K562 (cell line): ENCODE results near the gene MMP11. TPM values are rescaled to one million over a fixed set of nuclear protein-coding genes. Genes with fewer than 3 reads are reported as not detected.

Experiments used
- BMI1 ChIP-seq: fragments of 150-350 bp; IDR thresholded peaks from 2 replicates; pipeline ENCODE4 v1.6.1; 2014; ENCODE audit warnings: low read length
- BRF1 ChIP-seq: IDR thresholded peaks from 3 replicates; pipeline ENCODE4 v1.6.1; 2011; ENCODE audit warnings: borderline replicate concordance, mild to moderate bottlenecking; ENCODE audit not compliant: insufficient read length; ENCODE audit errors: extremely low read depth
- GTF2F1 ChIP-seq: IDR thresholded peaks from 2 replicates; pipeline ENCODE4 v1.6.1; 2011; ENCODE audit warnings: low read depth, low read length, improper control_type of control experiment
- HDAC2 ChIP-seq: fragments of 450-650 bp; IDR thresholded peaks from 2 replicates; pipeline ENCODE4 v1.6.1; 2016; ENCODE audit warnings: mild to moderate bottlenecking
- MAFK ChIP-seq: IDR thresholded peaks from 2 replicates; pipeline ENCODE4 v1.6.1; 2011; ENCODE audit warnings: low read length, improper control_type of control experiment
- MEIS2 ChIP-seq: fragments of 450-650 bp; IDR thresholded peaks from 2 replicates; pipeline ENCODE4 v1.6.1; 2014; ENCODE audit warnings: mild to moderate bottlenecking; ENCODE audit not compliant: partially characterized antibody
- NBN ChIP-seq: fragments of 450-650 bp; IDR thresholded peaks from 2 replicates; pipeline ENCODE4 v1.6.1; 2016; ENCODE audit warnings: low read depth, mild to moderate bottlenecking
- RBM22 ChIP-seq: fragments of 200-400 bp; formaldehyde crosslinking; IDR thresholded peaks from 2 replicates; pipeline ENCODE4 v1.6.1; 2018; ENCODE audit warnings: low read length, low read depth; ENCODE audit not compliant: poor library complexity, severe bottlenecking
- SMARCE1 ChIP-seq: fragments of 450-650 bp; IDR thresholded peaks from 2 replicates; pipeline ENCODE4 v1.7.1; 2016; ENCODE audit warnings: mild to moderate bottlenecking
- ZNF707 ChIP-seq: fragments of 250-450 bp; sonication (Bioruptor Pico); conservative IDR thresholded peaks from 2 replicates; pipeline ENCODE4 v1.8.0; 2022; ENCODE audit warnings: inconsistent platforms, mild to moderate bottlenecking, moderate library complexity
- ZNF79 ChIP-seq: fragments of 250-450 bp; sonication (Bioruptor Pico); IDR thresholded peaks from 2 replicates; pipeline ENCODE4 v1.4.0; 2020; ENCODE audit warnings: low read depth, mild to moderate bottlenecking, moderate library complexity
- polyA plus RNA-seq, 8 experiments: library from polyadenylated mRNA; depleted of rRNA in 4 of 8; stranded (reverse) in 5 of 8; unstranded in 3 of 8; fragments of >200 nt; fragmentation: Nextera tagmentation in 2 of 8; fragmentation: Illumina TruSeq in 1 of 8; extraction: Ambion mirVana in 2 of 8; extraction: Trizol in 1 of 8; gene quantifications; 2 replicates each; pipeline versions ENCODE4 v1.2.1 to v1.2.3, GENCODE V29; 2011 to 2014; ENCODE audit warnings: inconsistent platforms in 1 of 8, missing spikeins in 1 of 8
- total RNA-seq, 7 experiments: library from RNA; depleted of rRNA in 6 of 7; stranded (reverse); fragments of >200 nt in 6 of 7; fragmentation: Illumina TruSeq in 2 of 7; extraction: Trizol in 2 of 7; gene quantifications; 2 replicates each; pipeline versions ENCODE4 v1.2.1 to v1.2.3, GENCODE V29; 2011 to 2021; ENCODE audit warnings: low replicate concordance in 1 of 7
- TF ChIP-seq, protein P1 (sequence below): sonication (generic); formaldehyde crosslinking; IDR thresholded peaks from 2 replicates; pipeline ENCODE4 v1.8.1; 2022; ENCODE audit warnings: missing genetic modification reagents
- TF ChIP-seq, protein P2 (sequence below): fragments of 250-450 bp; sonication (Bioruptor Pico); IDR thresholded peaks from 2 replicates; pipeline ENCODE4 v1.9.0; 2021; ENCODE audit warnings: mild to moderate bottlenecking
- TF ChIP-seq, protein P3 (sequence below): fragments of 200-800 bp; sonication (Bioruptor generic); IDR thresholded peaks from 2 replicates; pipeline ENCODE4 v1.6.1; 2017; ENCODE audit warnings: missing genetic modification characterization, missing compliant biosample characterization
- TF ChIP-seq, protein P4 (sequence below): fragments of 150-350 bp; IDR thresholded peaks from 2 replicates; pipeline ENCODE4 v1.6.1; 2014; ENCODE audit warnings: low read depth, mild to moderate bottlenecking, low read length, borderline replicate concordance
- TF ChIP-seq, protein P5 (sequence below): IDR thresholded peaks from 3 replicates; pipeline ENCODE4 v1.6.1; 2011; ENCODE audit warnings: borderline replicate concordance, mild to moderate bottlenecking, moderate library complexity; ENCODE audit not compliant: insufficient read length; ENCODE audit errors: extremely low read depth

MMP11 gene
- total and polyA plus RNA-seq, 9 of the 15 experiments (the other 6 are each of a cell fraction or from before 2014, with no cell fraction given): 0.14 to 1.8 (median 1.1) TPM; not detected in 2

DNA sequence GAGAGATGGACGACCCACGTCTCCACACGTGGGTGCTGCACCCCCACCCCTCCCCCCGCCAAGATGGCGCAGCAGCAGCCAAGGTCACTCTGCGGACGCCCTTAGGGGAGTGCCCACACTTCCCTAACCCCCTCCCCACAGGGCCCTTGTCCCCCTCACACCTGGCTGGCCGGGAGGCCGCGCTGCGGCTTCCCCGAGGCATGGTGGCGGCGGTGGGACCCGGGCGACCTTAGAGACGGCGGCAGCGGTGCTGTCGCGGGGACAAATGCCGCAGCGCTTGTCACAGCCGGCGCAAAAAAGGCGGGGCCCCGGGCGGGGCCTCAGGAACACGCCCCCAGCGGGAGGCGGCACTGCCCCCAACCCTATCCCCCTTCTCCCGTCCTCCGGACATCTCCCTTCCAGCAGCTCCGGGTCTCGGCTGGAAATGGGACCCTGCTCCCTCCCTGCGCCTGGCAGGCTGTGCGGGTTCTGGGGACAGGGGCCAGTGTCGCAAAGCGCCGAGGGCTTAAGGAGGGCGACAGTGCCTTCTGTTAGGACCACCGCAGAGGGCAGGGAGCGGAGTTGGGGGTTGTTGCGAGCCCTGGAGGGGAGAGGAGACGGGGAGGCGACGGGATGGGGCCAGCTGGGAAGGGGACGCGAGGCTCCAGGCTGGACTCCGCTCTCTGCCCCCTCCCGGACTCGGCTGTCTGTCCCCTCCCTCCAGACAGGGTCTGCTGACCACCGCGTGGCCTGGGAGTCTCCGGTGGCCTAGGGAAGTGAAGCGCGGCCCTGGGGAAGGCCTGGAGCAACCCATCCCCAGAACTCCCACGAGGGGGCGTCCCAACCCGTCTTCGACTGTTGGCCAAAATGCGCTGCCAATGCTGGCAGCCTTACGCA is 4.7 kb upstream of the MMP11 start, which contains the start of gene CHCHD10 (continued):
- TF ChIP-seq, protein P1, sequence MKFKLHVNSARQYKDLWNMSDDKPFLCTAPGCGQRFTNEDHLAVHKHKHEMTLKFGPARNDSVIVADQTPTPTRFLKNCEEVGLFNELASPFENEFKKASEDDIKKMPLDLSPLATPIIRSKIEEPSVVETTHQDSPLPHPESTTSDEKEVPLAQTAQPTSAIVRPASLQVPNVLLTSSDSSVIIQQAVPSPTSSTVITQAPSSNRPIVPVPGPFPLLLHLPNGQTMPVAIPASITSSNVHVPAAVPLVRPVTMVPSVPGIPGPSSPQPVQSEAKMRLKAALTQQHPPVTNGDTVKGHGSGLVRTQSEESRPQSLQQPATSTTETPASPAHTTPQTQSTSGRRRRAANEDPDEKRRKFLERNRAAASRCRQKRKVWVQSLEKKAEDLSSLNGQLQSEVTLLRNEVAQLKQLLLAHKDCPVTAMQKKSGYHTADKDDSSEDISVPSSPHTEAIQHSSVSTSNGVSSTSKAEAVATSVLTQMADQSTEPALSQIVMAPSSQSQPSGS (CRISPR knock-in tag): no peak
- peak; percentile 67; the same call in 1 of the 2 replicates for TF ChIP-seq HDAC2
- TF ChIP-seq BMI1: no peak
- TF ChIP-seq SMARCE1: 0 out of 2 replicates have a peak, but pooled peaks have one; percentile 27
- TF ChIP-seq ZNF707: no peak
- TF ChIP-seq, protein P2, sequence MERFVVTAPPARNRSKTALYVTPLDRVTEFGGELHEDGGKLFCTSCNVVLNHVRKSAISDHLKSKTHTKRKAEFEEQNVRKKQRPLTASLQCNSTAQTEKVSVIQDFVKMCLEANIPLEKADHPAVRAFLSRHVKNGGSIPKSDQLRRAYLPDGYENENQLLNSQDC (CRISPR knock-in tag): no peak
- TF ChIP-seq, protein P3, sequence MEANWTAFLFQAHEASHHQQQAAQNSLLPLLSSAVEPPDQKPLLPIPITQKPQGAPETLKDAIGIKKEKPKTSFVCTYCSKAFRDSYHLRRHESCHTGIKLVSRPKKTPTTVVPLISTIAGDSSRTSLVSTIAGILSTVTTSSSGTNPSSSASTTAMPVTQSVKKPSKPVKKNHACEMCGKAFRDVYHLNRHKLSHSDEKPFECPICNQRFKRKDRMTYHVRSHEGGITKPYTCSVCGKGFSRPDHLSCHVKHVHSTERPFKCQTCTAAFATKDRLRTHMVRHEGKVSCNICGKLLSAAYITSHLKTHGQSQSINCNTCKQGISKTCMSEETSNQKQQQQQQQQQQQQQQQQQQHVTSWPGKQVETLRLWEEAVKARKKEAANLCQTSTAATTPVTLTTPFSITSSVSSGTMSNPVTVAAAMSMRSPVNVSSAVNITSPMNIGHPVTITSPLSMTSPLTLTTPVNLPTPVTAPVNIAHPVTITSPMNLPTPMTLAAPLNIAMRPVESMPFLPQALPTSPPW (CRISPR knock-in tag): peak; percentile 84
- TF ChIP-seq MEIS2: peak; percentile 4
- TF ChIP-seq, protein P4, sequence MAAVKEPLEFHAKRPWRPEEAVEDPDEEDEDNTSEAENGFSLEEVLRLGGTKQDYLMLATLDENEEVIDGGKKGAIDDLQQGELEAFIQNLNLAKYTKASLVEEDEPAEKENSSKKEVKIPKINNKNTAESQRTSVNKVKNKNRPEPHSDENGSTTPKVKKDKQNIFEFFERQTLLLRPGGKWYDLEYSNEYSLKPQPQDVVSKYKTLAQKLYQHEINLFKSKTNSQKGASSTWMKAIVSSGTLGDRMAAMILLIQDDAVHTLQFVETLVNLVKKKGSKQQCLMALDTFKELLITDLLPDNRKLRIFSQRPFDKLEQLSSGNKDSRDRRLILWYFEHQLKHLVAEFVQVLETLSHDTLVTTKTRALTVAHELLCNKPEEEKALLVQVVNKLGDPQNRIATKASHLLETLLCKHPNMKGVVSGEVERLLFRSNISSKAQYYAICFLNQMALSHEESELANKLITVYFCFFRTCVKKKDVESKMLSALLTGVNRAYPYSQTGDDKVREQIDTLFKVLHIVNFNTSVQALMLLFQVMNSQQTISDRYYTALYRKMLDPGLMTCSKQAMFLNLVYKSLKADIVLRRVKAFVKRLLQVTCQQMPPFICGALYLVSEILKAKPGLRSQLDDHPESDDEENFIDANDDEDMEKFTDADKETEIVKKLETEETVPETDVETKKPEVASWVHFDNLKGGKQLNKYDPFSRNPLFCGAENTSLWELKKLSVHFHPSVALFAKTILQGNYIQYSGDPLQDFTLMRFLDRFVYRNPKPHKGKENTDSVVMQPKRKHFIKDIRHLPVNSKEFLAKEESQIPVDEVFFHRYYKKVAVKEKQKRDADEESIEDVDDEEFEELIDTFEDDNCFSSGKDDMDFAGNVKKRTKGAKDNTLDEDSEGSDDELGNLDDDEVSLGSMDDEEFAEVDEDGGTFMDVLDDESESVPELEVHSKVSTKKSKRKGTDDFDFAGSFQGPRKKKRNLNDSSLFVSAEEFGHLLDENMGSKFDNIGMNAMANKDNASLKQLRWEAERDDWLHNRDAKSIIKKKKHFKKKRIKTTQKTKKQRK: no peak
- no peak for TF ChIP-seq ZNF79 (CRISPR knock-in tag)
- no peak for TF ChIP-seq NBN
- no peak for TF ChIP-seq MAFK
- TF ChIP-seq GTF2F1: 0 out of 2 replicates have a peak, but pooled peaks have one; percentile 51
- TF ChIP-seq BRF1: no peak
- TF ChIP-seq, protein P5, sequence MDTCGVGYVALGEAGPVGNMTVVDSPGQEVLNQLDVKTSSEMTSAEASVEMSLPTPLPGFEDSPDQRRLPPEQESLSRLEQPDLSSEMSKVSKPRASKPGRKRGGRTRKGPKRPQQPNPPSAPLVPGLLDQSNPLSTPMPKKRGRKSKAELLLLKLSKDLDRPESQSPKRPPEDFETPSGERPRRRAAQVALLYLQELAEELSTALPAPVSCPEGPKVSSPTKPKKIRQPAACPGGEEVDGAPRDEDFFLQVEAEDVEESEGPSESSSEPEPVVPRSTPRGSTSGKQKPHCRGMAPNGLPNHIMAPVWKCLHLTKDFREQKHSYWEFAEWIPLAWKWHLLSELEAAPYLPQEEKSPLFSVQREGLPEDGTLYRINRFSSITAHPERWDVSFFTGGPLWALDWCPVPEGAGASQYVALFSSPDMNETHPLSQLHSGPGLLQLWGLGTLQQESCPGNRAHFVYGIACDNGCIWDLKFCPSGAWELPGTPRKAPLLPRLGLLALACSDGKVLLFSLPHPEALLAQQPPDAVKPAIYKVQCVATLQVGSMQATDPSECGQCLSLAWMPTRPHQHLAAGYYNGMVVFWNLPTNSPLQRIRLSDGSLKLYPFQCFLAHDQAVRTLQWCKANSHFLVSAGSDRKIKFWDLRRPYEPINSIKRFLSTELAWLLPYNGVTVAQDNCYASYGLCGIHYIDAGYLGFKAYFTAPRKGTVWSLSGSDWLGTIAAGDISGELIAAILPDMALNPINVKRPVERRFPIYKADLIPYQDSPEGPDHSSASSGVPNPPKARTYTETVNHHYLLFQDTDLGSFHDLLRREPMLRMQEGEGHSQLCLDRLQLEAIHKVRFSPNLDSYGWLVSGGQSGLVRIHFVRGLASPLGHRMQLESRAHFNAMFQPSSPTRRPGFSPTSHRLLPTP: no peak
- no peak for TF ChIP-seq RBM22
